Islet of Langerhans (tissue), 1 donor: ENCODE measurements around the gene TTC39C.

Source experiments
- FAIRE-seq: peaks from one replicate; lab custom pipeline; 2011; peaks lifted over from hg19 to GRCh38; lab: Jason Lieb, UNC

Gene TTC39C

DNA sequence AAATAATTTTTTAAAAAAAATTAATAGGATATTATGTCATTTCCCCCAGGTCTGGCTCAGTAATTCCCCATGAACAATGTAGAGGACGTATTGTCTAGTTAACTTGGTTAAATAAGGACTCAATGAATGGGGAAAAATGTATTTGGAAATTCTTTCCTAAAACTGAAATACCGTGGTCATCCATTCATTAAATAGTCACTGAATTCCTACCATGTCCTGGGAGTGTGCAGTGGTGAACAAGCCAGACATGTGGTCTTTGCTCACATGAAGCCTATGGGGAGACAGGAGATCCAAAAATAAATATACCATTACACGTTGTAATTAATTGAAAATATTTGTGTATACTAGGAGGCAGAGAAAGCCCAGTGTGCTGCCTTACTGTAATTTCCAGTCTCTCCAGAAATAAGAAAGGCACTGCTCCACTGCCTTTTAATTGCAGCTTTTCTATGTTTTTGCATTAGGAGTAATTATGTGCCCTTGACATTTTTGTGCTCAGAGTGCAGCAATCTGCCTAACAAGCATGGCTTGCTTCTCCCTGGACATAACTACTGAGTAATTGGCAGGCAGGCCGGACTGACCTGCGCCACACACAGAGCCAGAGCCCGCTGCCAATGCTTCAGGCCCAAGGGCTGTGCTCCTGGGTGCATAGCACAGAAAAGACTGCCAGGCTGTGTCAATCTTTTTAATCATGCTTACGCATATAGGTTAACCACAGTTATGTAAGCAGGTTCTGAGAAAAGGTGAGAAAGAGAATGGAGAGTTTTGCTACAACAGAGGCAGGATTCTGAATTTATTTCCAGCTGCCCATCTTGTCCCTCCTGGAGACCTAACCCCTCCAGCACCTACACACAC lies 22.2 kb upstream of the TTC39C start:
- no peak for FAIRE-seq

DNA sequence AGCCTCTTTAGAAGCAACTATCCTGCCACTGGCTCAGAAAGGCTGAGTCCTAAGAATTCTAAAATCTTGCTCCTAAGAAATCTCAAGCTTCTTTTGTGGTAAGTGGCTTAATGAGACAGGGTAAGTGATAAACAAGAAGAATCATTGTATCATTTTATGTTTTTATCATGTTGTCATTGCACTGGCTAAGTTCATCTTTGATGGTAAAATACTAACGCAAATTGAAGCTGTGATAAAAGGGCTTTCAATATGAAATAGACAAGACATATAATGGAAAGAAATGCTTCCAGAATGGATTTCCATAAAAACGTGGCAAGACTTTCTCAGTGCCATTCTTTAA lies 21.6 kb upstream of the TTC39C start:
- FAIRE-seq, result no peak

DNA sequence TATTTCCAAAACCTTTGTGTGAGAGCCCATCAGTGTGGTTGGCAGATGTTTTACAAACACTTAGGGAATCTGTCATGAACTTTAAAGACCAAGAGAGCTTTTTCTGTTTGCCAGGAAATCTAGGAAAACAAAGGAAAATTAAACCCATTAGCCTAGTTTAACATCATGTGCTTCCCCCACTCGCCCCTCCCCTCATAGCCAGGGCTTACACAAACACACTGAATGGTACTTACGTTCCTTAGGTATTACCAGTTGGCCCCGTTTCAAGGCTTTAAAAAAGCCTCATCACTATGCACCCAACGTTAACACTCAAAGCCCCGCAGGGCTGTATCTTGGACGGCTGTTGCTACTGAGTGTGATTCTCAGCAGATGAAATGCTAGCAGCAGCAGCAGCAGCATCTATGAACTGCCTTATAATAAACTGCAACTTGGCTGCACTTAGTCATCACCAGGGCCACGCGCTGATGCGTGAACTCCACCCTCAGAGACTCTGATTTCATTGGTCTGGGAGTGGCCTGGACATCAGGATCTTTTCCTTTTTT lies 20.1 kb upstream of the TTC39C start:
- peak; percentile 56 for FAIRE-seq

DNA sequence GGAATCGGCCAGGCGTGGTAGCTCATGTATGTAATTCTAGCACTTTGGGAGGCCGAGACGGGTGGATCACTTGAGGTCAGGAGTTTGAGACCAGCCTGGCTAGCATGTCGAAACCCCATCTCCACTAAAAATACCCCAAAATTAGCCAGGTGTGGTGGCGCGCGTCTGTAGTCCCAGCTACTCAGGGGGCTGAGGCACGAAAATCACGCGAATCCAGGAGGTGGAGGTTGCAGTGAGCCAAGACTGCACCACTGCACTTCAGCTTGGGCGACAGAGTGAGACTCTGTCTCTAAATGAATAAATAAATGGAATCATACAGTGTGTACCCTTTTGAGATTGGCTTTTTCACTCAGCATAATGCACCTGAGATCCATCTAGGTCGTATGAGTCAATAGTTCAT lies 19.4 kb upstream of the TTC39C start:
- FAIRE-seq, result no peak

DNA sequence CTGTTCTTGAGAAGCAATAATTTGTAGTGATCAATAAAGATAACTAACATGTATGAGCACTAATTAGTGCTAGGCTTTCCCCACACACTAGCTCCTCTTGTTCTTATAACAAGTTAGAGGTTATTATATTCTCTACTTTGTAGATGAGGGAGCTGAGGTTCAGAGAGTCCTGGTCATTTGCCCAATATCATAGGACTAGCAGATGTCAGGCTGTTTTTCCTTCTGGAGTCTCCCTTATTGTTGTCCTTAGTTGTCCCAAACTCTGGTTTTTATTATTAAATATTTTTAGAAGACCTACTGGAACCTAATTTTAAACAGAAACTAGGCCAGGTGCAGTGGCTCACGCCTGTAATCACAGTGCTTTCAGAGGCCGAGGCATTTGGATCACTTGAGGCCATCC lies 16.5 kb upstream of the TTC39C start:
- FAIRE-seq, result no peak

DNA sequence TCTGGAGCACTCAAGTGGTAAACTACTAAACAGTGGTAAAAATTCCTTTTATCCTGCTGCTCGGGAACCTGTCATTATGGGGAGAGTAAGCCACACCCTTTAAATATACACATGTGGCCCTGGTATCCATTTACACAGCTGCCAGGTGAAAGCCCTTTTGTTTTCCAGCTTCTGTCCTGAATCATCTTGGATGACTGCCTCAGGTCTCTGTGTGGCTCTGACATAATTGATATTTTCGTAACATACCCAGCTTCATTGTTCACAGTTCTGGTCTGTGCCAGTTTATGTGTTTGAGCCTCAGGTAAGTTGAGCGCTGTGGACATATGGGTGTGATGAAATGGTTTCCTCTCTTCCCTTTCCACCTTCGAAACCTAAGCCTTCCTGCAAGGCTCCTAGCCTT lies 15.7 kb upstream of the TTC39C start:
- FAIRE-seq, result no peak

DNA sequence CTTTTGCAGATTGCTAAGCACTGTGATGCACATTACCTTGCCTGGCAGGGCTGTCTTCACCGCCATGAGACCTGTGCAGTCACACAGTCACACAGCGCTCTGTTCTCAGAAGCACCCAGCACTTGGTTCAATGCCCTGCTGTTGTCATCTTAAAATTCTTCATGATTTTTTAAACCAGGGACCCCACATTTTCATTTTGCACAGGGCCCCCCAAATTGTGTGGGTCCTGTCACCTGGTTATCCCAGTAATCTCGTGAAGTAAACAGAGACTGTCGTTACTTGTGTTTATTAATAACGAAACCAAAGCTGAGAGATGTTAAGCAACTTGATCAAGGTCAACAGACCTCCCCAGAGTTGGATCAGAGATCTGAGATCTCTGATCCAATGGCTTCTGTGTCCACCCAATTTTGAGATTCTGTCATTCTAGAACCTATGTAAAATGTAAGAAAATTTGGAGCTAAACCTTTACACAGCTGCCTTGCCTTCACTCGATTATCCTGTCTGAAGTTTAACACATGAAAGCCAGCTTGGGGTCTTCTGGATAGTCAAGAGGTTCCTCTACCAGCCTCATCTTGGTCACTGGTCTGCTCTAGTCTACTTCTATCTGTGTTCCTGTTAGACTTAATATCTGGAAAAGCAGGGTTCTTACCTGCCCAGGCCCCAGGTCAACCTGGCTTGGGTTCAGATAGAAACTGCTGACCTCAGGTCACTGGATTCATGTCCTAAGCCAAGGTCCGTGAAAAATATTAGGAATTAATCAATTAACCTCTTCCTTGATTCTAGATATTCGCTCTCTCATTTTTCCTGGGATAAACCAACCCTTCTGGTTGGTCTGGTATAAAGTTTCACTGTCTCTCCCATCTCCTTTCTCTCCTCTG lies 13.7 kb upstream of the TTC39C start:
- FAIRE-seq, result no peak

DNA sequence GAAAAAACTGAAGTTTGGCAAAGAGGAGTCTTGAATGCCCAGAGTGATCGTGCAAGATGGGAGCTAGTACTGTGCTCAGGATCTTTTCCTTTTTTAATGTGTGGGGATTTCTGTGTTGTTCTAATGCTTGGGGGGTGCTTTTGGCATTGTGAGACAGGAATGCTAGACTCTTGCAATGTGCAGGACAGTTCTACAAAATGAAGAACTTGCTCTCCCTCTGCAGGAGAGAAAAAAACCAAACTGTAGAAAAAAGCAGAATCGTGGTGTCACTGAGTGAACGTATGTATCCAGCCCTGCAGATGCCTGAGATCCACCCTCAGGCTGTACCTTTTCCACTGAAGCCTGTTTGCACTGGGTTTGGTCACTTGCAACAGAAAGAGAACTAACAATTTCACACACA lies 12.1 kb upstream of the TTC39C start:
- no peak for FAIRE-seq

DNA sequence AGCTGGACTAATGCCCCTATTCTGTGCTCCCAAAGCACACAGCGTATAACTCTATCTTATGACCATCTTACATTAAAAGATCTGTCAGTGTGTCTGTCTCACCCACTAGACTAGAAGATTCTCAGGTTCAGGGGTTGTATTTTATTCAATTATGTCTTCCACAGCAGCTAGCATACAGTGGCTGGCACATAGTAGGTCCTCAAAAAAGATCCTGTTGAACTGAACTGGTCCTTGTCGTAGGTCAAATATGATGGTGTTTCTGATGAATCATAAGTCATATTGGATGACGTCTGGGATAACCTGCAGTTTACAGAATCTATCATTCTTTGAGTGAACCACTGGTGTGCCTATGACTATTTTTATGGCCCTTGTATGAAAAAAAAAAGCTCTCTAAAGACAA lies 11.3 kb upstream of the TTC39C start:
- FAIRE-seq, result no peak

DNA sequence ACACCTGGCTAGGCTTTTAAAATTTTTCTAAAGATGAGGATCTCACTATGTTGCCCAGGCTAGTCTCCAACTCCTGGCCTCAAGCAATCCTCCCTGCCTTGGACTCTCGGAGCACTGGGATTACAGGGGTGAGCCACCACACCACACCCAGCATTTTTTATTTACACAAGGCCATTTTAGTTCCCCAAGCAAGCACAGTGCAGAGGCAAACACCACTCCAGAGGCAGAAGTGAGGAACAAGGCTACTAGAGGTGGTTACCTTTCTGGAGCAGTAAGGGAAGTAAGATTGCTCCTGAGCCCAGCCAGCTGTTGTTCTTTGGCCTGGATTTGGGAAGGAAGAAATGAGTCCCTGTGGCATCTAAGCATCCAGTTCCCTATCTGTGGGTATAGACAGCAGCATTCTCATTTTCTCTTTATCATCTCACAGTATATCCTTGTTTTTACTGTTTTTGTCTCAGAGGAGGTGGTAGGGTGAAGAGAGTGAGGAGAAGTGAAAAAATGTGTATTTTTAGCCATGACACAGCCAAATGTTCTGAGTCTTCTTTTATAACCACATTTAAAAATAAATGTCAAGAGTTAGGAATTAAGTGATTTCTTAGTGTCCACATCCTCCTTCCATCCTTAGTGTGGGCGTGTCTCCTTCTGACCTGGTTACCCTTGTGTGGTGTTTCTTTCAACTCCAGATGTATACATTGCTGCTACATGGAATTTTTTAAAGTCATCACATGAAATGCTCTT lies 10.5 kb upstream of the TTC39C start:
- FAIRE-seq, result no peak

DNA sequence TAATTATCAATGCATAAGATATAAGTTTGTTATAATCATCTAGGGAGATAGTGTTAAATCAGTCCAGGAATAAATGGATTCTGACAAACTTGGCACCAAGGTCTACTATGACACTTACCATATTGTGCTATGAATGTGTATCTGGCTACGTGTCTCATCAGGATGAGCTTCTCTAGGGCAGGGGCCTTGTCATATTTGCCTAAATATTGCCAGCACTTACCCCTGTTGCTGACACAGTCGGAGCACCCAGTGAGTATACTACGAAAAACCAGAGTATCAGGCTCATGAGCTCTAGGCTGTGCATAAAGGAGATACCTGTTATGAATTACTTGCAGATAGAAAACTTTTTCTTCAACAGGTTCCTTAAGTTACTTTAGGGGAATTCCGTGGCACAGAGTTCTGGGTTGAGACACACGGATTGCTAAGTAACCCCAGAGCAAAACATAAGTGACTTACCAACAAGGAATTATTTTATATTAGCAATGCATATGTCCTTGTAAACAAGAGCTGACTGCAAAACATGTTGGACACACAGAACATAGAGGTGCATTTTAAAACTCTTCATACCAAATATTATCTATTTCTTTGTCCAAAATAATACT lies 7.7 kb upstream of the TTC39C start:
- FAIRE-seq, result no peak

DNA sequence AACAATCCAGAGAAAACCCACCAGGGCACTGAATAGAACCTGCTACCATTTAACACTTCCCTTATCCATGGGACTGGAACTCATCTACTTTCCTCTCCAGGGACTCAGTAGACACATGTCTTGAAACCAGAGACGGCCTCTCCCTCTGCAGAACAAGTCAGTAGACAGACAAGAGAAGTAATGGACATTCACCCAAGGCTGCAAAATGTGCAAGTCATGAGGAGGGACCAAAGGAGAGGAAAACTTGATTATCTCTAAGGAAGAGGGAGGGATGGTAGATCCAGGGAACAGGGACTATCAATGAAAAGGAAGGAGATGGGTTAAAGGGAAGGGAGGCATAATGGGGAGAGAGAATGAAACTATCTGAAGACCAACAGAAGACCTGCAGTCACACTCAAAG lies 5.3 kb upstream of the TTC39C start:
- FAIRE-seq, result no peak

DNA sequence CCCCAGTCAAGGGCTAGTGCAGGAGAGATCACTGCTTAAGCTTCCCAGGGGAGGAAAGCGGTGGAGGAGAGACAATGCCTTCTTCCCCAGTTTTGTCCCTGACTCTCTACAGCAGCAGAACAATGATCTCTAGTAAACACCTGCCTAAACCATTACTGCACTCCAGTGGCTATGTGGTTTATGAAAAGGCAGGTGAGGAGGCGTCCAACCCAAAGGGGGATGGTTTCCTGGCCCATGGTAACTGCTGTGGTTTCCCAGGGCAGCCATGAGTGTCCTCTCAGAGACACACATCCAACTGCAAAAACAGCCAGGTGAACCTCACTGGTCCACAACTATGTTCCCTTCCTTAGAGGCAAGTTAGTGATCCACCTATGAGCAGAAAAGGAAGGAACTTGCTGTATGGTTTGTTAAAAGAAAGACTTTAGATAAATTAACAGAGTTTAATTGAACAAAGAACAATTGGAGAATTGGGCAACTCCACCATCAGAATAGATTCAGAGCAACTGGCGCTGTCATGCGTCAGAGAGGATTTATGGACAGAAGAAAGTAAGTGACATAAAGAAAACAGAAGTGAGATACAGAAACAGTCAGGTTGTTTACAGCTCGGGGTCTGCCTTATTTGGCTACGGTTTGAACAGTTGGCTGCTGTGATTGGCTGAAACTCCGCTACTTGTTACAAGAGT lies 4.8 kb upstream of the TTC39C start:
- no peak for FAIRE-seq

DNA sequence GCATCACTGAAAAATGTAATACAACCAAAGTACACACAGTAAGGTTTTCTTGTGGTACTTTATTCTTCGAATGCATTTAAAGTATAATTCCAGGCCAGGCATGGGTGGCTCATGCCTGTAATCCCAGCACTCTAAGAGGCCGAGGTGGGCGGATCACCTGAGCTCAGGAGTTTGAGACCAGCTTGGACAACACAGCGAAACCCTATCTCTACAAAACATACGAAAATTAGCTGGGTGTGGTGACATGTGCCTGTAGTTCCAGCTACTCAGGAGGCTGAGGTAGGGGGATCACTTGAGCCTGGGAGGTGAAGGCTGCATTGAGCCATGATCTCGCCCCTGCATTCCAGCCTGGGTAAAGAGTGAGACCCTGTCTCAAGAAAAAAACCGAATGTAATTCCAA lies 3.9 kb upstream of the TTC39C start:
- no peak for FAIRE-seq

DNA sequence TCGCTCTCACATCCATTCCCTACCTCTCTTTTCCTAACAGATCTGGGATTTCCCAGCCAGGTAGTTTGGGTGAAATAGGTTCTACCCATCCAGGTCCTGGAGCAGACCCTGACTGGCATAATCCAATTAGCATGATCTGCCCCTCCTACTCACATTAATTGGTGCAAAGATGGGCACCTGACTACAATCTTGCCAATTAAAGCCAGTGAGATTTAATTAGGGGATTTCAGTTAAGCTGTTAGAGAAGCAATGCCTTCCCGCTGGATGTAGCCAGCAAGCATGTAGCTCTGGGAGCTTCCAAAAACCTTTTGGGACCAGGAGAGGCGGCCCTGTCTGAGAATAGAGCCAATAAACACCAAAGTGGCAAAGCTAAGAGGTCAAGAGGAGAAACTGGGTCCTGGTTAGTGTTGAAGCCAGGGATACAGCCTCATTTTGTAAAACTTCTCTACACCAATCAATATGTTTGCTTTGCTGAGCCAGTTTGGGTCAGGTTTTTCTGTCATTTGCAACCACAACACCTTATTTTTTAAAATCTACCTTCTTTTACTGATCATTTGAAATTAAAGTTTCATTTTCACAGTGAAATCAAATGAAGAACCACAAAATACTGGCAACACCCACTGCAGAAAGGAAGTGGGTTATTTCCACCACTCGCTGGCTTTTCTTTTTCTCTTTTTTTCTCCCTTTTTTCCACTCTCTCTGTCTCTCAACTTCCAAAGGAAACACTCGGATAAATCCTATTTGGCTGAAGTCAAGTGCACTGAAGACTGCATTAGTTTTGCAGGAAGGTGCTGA lies 3.2 kb upstream of the TTC39C start:
- FAIRE-seq, result no peak

DNA sequence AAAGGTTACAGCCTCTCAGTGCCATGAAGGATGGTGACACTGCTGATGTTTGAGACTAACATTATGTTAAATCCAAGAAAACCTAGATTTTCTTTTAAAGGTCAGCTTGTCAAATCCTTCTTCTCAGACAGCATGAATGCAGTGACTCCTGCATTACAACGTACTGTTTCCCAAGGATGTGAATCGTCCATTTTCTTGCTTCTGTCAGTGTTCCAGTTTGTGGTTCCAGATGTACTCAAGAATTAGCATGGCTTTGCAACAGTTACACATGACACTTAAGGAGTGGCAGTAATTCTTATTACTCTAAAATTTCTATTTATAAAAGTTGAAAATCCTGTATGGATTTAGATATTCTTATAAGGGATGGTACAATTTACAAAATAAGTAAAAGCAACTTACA lies 1.5 kb upstream of the TTC39C start:
- FAIRE-seq, result no peak

DNA sequence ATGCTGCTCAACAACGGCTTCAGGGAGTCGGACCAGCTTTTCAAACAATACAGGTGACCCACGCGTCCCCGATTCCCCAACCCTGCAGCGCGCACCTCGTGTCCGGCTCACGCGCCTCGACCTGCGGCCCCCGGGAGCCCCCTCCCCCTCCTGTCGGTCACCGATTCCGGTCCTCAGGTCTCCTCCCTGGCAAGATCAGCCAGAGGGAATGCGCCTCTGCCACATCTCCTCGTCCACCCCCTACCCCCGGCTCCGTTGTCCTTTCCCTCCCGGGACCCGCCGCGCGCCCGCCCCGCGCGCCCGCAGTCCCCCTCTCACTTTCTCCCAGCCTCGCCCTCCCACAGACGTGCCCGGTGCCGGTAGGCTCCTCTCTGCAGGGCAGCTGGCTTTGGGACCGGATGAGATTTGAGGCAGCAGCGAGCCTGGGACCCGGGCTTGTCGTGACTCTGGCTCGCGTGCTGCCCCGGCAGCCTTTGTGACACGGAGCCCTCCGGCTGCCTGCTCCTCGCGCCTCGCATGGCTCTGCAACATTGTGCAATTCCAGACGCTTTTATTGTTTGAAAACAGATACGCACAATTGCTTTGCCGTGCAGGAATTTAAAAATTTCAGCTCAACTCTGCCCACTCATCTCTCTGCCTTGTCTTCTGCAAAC lies 558 bp downstream of the TTC39C start:
- no peak for FAIRE-seq

DNA sequence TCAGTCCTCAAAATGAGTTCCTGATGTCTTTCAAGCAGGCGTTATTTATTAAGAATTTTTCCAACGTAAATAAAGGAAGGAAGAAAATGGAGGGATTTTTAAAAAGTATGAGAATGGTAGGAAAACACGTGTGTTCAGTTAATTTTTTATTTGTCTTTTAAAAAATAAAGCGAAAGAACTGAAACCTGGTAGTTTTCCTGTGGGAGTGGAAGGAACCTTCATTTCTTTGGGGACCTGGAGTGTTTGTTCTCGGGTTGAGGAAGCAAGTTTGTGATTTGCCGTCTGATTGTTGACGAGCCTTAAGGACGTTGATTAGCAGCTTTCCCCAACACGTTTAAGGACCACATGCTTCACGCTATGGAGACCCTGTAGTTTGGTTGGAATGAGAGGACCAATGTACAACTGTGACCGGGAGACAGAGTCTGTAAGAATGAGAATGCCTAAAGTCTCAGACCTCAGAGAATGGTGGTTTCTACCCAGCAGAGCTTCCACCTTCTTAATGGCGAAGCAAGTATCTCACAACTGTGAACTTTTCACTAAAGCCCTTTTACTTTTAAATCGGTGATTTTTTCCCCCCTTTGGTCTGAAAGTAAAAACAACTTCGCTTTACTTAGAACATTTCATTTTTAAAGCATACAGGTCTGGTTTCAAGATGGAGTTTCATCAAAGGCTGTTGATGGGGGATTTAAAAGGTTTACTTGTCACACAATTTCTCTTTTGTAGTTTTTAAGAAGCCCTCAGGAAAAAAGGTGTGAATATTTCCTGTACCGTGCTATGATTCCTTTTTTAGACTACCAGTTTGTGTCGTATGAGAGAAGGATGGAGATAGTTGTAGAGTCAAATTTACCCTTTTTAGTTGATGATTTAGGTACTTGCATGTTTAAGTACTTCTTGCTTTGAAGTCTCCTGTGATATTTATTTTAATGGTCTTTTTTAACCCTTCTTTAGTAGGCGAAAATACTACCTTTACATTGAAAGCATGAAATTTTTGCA lies 1.4 kb downstream of the TTC39C start:
- FAIRE-seq, result no peak

DNA sequence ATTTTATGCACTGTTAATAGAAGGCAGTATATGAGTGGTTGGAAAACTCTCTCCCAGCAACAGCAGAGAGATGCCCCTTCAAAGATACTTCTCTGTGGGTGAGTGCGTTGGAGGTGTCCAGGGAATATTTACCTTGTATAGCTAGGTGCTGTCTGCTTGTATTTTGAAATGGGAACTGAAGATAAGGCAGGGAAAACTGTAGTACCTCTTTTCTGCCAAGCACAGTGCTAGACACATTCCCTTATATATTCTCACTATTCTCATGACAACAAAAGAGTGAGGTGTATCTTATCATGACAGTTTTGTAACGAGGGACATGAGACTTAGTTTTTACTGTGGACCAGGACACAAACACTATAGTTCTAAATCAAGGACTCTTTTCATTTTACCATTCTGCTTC lies 2.1 kb downstream of the TTC39C start:
- FAIRE-seq, result peak; percentile 17
